HPDE6-E6E7 (cell line): ENCODE measurements around the gene FLYWCH1.

Experiments
- DNase-seq: peaks from one replicate; pipeline ENCODE4 v3.0.0; 2011; ENCODE audit warnings: missing footprints; ENCODE audit errors: extremely low spot score

The FLYWCH1 gene

DNA sequence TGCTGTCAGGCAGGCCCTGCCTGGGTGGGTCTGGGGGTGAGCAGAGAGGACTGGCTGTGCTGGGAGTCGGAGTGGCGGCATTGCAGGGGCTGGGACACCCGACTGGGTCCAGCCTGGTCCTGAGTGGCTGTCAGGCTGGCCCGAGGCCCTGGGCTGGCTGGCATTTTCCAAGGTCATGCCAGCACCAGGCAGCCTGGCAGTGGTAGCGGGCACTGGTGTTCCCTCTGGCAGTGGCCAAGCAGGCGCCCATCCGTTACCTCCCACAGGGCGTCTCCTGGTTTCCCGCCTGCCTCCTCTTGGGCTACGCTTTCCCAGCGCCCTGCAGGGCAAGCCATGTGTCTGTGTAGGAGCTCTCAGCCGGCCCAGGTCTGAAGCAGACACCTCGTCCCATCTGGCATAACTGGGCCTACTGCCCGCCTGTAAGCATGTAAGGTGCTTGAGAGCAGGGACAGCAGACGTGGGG lies 74.2 kb downstream of the FLYWCH1 start:
- no peak for DNase-seq

DNA sequence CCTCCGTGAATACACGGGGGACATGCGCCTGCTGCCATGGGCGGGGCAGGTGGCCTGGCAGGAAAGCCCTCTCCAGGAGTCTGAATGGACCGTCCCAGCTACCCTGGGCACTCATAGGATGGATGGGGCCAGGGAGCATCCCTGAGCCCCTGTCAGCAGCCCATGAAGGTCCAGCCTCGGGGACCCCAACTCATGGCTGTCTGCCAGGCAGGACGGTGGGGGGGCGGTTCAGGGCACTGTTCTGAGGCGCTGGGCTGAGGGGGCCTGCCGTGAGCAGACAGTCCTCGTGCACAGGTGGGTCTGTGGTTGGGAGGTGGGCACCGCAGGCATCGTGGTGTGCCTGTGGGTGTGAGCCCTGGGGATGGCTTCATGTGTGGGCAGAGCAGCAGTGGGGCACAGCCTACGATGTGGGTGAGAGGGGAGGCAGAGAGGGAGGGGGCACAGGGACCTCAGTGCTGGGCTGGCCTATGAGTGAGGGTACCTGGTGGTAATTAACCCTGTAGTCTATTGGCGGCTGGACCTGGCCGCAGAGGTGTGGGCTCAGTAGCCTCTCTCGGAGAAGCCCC lies 75.0 kb downstream of the FLYWCH1 start:
- no peak for DNase-seq

DNA sequence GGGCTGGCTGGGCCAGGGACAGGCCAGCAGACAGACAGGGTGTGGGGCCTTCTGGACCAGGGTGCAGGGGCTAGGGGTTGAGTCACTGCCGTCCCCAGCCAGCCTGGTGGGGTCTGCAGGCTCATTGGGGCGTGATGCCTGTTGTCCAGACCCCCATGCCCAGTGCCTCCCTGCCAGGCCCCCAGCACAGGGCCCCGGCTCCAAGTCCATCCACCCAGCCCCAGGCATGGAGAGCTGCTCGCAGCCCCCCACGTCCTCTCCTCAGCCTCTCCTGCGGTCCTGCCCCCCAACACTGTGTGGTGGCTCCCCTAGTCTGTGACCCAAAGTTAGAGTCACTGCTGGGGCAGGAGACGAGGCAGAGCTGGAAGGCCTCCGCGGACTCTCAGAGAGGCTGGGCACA lies 75.6 kb downstream of the FLYWCH1 start:
- no peak for DNase-seq

DNA sequence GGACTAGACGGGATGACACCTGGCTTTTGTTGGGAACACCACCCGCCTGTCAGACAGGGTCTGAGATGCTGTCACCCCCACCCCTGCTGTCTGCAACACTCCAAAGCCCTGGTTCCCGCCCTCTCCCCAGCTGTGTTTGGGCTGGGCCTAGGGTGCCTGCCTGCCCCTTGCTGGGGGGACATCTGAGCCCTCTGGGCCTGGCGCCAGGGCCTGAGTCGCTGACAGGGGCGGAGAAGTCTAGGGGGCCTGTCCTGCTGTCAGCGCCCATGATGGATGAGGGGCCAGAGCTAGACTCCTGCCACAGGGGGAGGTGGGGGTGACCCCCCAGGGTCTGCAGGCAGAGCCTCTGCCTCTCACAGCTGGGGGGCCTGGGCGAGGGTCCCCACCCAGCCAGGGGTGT lies 76.1 kb downstream of the FLYWCH1 start:
- no peak for DNase-seq

DNA sequence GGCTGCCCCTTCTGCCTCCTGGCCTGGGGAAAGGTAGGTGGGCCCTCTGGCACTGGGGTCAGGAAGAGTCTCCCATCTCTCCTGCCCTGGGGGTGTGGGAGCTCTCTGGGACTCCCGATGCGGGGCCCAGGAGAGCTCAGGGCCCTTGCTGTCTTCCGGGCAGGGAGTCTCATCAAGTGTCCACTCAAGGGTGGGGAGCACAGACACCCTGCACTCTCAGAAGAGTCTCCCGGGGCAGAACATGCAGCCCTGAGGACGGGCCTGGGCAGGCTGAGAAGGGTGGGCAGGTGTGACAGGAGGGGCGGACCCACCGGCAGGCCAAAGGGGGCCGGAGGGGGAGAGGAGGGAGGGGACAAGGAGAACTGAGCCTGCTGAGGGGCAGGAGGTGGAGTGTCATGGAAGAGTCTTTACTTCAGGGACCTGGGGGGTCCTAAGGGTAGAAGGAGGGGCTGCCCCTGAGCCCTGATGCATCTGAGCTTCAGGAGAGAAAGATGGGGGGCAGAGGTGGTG lies 76.9 kb downstream of the FLYWCH1 start:
- DNase-seq: no peak

DNA sequence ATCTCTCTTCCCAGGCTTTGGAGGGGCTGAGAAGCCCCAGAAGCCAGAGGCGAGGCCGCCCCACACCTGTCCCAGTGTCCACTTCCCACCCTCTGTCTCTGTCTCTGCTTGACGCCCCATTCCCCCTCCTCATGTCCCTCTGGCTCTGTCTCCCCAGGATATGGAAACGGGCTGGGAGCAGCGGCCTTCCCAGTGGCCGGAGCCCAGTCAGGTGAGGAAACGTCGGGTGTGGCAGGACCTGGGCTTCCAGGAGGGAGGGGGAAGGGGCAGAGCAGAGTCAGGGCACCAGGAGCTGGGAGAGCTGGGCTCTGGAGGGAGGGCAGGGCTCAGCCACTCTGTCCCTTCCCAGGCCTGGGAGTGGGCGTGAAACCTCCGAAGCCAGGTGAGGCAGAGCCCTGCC lies 79.2 kb downstream of the FLYWCH1 start:
- DNase-seq: no peak

DNA sequence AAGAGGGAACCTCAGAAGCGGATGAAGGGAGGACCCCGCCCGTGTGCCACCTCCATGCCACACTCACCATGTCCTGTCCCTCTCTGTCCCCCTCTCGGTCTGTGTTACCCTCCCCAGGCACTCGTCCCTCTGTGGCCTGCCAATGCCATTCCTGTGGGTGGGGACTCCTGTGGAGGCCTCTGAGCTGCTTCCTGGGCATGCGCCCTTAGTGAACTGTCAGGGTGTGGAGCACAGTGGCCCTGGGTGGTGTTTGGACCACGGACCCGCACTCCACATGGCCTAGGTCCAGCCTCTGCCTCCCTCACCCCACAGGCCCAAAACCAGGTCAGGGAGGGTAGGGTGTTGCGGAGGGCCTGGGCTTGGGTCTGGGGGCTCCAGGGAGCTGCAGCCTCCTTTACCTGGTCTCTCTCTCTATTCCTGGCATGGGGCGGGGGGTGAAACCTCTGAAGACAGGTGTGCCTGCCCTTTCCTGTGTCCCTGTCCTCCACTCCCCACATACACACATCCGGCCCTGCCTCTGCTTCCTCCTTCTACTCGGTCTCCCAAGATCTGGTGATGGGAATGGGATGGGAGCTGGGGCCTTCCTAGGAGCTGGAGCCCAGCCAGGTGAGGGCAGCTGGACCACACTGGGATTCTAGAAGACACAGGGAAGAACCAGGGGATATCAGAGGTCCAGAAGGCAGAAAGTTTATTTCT lies 80.0 kb downstream of the FLYWCH1 start:
- DNase-seq: no peak

DNA sequence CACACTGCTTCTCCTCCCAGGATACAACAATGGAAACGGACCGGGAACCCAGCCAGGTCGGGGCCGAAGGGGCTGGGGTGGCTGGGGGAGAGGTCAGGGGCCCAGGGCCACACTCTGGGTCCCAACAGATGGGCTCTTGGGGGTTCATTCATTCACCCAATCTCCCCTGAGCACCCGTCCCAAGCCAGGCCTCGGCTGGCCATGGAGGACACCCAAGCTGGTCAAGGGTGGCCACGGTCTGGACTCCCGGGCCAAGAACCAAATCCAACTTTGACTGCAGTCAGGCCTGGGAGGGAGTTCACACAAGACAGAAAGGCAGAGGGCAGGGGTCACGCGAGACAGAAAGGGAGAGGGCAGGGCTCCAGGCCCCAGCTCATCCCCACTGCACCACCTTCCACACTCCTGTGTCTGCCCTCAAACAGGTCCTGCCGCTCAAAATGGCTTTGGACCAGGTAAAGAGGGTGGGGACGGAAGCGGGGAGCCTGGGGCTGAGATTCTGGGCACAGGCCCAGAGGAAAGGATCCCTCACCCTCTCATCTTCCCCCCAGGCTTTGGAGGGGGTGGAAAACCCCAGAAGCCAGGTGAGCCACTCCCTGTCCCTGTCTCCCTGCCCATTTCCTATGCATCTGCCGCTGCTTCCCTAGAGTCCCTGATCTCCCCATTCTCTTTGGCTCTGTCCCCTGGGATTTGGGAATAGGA lies 80.8 kb downstream of the FLYWCH1 start:
- DNase-seq: peak; percentile 72

DNA sequence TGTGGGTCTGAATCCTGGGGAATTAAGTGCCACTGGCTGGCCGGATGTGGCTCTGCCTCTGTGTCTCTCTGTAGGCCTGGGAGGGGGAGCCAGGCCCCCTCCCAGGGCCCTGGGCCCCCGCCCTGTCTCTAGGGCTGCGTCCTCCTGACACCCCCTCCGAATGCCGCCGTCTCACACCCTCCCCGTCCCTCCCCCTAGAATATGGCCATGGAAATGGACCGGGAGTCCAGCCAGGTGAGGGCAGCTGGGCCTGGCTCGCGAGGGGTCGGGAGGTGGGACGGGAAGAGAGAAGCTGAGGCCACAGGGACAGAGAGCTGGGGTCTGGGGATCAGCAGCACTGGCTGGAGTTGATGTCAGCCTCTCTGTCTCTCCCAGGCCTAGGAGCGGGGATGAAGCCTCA lies 84.6 kb downstream of the FLYWCH1 start:
- no peak for DNase-seq

DNA sequence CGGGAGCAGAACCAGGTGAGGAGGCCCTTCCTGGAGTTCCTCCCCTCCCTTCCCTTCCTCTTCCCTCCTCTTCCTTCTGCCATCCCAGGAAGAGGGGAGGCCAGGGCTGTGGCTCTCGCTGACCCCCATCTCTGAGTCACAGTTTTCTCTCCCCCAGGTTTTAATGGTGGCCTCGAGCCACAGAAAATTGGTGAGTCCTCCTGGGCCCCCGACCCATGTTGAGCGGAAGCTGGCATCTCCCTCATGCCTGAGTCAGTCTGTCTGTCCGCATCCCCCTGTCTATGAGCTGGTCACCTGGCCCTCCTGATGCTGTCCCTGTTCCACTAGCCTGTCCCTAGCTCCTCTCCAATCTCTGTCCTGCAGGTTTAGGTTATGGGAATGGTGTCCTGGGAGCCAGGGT lies 88.2 kb downstream of the FLYWCH1 start:
- DNase-seq: no peak

DNA sequence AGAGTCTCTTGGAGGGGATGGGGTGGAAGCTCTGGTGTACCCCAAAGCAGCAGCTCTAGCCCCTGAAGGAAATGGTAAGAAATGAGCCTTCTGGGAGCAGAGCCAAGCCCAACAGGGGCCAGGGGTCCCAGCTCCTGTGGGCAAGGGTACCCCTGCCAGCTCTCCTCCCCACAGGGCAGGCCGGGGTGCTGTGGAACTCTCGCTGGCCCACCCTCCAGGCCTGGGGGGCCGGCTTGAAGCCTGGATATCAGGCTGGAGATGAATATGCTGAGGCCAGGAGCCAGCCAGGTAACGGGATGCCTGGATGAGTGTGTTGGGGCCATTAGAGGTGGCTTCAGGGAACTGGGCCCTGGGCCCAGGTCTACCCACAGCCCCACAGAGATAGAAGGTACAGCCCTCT lies 88.8 kb downstream of the FLYWCH1 start:
- DNase-seq: no peak
